ENCODE results near the gene CCM2L. TPM values are rescaled to one million over a fixed set of nuclear protein-coding genes. Genes with fewer than 3 reads are reported as not detected.

The CCM2L gene
- total RNA-seq, 1 experiment from 2014 or later: 10.6 TPM

GRCh38 chr20:32070690-32071213, 60.5 kb downstream of the CCM2L start:
- Histone ChIP-seq H3K36me3 (replicated peaks; ENCODE audit: control insufficient read depth, insufficient read depth, low read length) (no peaks in the 10 kb centered on the region), H3K27me3 (ENCODE audit: control insufficient read depth, insufficient read depth, low read length) (no peaks in the 10 kb centered on the region)
- no peak for DNase-seq

DNA sequence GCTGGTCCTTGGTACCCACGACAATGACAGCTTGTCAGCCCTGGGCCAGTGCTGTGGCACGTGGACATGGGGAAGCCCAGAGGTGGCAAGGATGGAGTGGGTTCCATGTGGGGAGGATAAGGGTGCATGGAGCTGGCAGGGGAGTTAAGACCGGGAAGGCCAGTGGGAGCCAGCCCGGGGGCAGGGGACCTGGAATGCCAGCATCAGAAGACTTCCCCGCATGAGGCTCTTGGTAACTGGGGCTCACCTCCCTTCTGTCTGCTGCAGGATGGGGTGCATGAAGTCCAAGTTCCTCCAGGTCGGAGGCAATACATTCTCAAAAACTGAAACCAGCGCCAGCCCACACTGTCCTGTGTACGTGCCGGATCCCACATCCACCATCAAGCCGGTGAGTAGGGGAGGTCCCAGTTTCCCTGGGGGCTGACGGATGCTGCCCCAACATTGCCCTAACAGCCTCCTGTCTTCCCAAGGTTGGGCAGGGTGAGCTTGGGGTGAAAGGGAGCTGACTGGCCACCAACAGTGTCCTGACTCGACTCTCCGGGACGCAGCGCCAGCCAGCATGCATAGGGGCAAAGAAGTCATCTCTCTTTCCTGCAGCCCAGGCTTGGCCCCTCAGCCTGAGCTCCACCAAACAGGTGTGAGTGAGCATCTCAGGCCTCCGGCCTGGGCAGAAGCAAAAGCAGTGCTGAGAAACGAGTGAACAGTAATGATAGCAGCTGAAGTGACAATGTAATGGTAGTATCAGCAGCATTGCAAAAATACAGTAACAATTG, 61.3 kb downstream of the CCM2L start:
- no peaks in the 10 kb centered on the region for H3K36me3 ChIP-seq (replicated peaks; ENCODE audit: control insufficient read depth, insufficient read depth, low read length)
- H3K27me3 ChIP-seq (ENCODE audit: control insufficient read depth, insufficient read depth, low read length): no peaks in the 10 kb centered on the region
- no peak overlapping the region for H3K4me3 ChIP-seq (ENCODE audit: insufficient read depth, low read depth, low read length)
- no peak for DNase-seq

More at GRCh38 chr20:32070690-32071213, 60.5 kb downstream of the CCM2L start:
- H3K4me3 ChIP-seq (ENCODE audit: insufficient read depth, low read depth, low read length): no peak overlapping the region

- no peaks in the 10 kb centered on the region for H3K36me3 ChIP-seq (replicated peaks; ENCODE audit: control insufficient read depth, insufficient read depth, low read length)
- no peak for DNase-seq
- no peaks in the 10 kb centered on the region for H3K27me3 ChIP-seq (ENCODE audit: control insufficient read depth, insufficient read depth, low read length)
- no peak overlapping the region for H3K4me3 ChIP-seq (ENCODE audit: insufficient read depth, low read depth, low read length)
Measured at GRCh38 chr20:32072168-32072750, 62.0 kb downstream of the CCM2L start.

DNA sequence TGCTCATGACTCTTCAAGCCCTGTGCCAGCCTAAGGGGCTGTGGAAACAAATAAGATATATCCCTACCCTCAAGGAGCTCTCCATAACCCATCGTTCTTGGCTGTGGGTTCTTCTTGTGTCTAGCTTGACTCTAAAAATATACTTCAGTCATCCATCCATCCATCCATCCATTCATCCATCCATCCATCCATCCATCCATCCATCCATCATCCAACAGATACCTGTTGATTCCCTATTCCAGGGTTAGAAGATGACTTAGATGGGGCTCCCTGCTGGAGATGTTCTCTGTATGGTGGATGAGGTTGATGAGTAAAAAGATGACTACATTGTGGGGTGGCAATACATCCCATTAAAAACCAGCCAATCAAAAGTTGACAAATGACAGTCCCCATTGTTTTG, 65.3 kb downstream of the CCM2L start:
- Histone ChIP-seq H3K27me3 (ENCODE audit: control insufficient read depth, insufficient read depth, low read length) (no peaks in the 10 kb centered on the region), H3K36me3 (replicated peaks; ENCODE audit: control insufficient read depth, insufficient read depth, low read length) (no peaks in the 10 kb centered on the region), H3K4me3 (ENCODE audit: insufficient read depth, low read depth, low read length) (no peak overlapping the region)
- DNase-seq: no peak

DNA sequence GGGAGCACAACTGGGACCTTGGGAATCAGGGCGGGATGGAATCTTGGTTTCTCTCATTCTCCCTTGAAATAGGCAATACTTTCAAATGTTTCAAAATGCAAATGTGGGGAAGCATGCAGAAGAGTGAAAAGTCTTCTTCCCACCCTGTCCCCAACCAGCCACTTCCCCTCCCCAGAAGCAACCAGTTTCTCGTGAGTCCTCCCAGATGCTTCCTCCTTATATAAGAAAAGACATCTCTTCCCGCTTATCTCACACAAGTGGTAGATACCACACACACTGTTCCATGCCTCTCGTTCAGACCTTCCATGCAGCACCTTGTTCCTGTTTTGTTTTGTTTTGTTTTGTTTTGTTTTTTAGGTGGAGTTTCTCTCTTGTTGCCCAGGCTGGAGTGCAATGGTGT, 67.0 kb downstream of the CCM2L start:
- H3K36me3 ChIP-seq (replicated peaks; ENCODE audit: control insufficient read depth, insufficient read depth, low read length): no peaks in the 10 kb centered on the region
- no peak overlapping the region for H3K4me3 ChIP-seq (ENCODE audit: insufficient read depth, low read depth, low read length)
- DNase-seq: no peak
- H3K27me3 ChIP-seq (ENCODE audit: control insufficient read depth, insufficient read depth, low read length): no peaks in the 10 kb centered on the region

GRCh38 chr20:32078322-32078721, 68.1 kb downstream of the CCM2L start:
- DNase-seq: no peak
- Histone ChIP-seq H3K36me3 (replicated peaks; ENCODE audit: control insufficient read depth, insufficient read depth, low read length) (no peaks in the 10 kb centered on the region), H3K4me3 (ENCODE audit: insufficient read depth, low read depth, low read length) (no peak overlapping the region), H3K27me3 (ENCODE audit: control insufficient read depth, insufficient read depth, low read length) (no peaks in the 10 kb centered on the region)

GRCh38 chr20:32078791-32079190, 68.6 kb downstream of the CCM2L start:
- H3K36me3 ChIP-seq (replicated peaks; ENCODE audit: control insufficient read depth, insufficient read depth, low read length): no peaks in the 10 kb centered on the region
- no peaks in the 10 kb centered on the region for H3K27me3 ChIP-seq (ENCODE audit: control insufficient read depth, insufficient read depth, low read length)
- no peak overlapping the region for H3K4me3 ChIP-seq (ENCODE audit: insufficient read depth, low read depth, low read length)
- no peak for DNase-seq

DNA sequence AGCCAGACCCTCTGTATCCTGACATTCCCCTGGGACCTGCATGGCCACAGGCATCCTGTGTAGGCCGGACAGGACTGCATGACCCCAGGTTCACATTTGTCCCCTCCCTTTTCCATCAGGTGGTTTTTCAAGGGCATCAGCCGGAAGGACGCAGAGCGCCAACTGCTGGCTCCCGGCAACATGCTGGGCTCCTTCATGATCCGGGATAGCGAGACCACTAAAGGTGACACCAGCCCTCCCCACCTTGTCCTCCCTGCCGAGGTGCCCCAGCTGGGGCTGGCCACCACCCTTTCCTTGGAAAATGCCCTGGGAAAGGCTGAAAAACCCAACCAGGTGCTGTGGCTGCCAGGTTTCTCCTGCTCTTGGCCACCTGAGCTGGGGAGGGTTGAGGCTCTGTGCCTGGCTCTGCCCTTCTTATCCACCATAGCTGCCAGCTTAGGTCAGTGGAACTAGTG, 69.4 kb downstream of the CCM2L start:
- Histone ChIP-seq H3K27me3 (ENCODE audit: control insufficient read depth, insufficient read depth, low read length) (no peaks in the 10 kb centered on the region), H3K4me3 (ENCODE audit: insufficient read depth, low read depth, low read length) (no peak overlapping the region), H3K36me3 (replicated peaks; ENCODE audit: control insufficient read depth, insufficient read depth, low read length) (no peaks in the 10 kb centered on the region)
- peak; percentile 62 for DNase-seq

GRCh38 chr20:32080783-32081182, 70.5 kb downstream of the CCM2L start:
- Histone ChIP-seq H3K36me3 (replicated peaks; ENCODE audit: control insufficient read depth, insufficient read depth, low read length) (no peaks in the 10 kb centered on the region), H3K4me3 (ENCODE audit: insufficient read depth, low read depth, low read length) (no peak overlapping the region), H3K27me3 (ENCODE audit: control insufficient read depth, insufficient read depth, low read length) (no peaks in the 10 kb centered on the region)
- no peak for DNase-seq

Other genes starting within 250 kb of the CCM2L start
- gene MYLK2, start 191.1 kb upstream of the CCM2L start, total RNA-seq (2014; rRNA removed; shearing (Covaris generic)): 0.21 TPM in 1 of 2 replicates, not detected in the other
- 0.38 TPM in 1 of 2 replicates, not detected in the other for gene FOXS1, start 164.8 kb upstream of the CCM2L start, total RNA-seq (2014; rRNA removed; shearing (Covaris generic))
- gene DUSP15, start 139.9 kb upstream of the CCM2L start, total RNA-seq (2014; rRNA removed; shearing (Covaris generic)): 1.5 and 2.5 TPM in 2 replicates
- gene TTLL9, start 139.8 kb upstream of the CCM2L start, total RNA-seq (2014; rRNA removed; shearing (Covaris generic)): 0.14 TPM in 1 of 2 replicates, not detected in the other
- gene PDRG1, start 58.4 kb upstream of the CCM2L start, total RNA-seq (2014; rRNA removed; shearing (Covaris generic)): 8.4 and 12.8 TPM in 2 replicates
- 0.63 and 0.73 TPM in 2 replicates for gene XKR7, start 42.3 kb upstream of the CCM2L start, total RNA-seq (2014; rRNA removed; shearing (Covaris generic))
- gene HCK, start 41.8 kb downstream of the CCM2L start, total RNA-seq (2014; rRNA removed; shearing (Covaris generic)): 0.70 and 0.76 TPM in 2 replicates
- 36.9 and 41.9 TPM in 2 replicates for gene TM9SF4, start 99.3 kb downstream of the CCM2L start, total RNA-seq (2014; rRNA removed; shearing (Covaris generic))
- 8.5 and 10.0 TPM in 2 replicates for gene PLAGL2, start 197.3 kb downstream of the CCM2L start, total RNA-seq (2014; rRNA removed; shearing (Covaris generic))
- gene POFUT1, start 197.4 kb downstream of the CCM2L start, total RNA-seq (2014; rRNA removed; shearing (Covaris generic)): 25.9 and 40.3 TPM in 2 replicates

Measured in H7 (cell line).